A549 (cell line): ENCODE results near the gene RAB13.

Experiments
- BHLHE40 ChIP-seq: IDR thresholded peaks from 2 replicates; pipeline ENCODE4 v1.6.1; 2012; ENCODE audit warnings: low read depth, low read length, inconsistent platforms
- EP300 ChIP-seq, 2 experiments: fragments of >200 bp; sonication (Bioruptor Twin); formaldehyde crosslinking; IDR thresholded peaks; 2 replicates in 1 of 2; 3 replicates in 1 of 2; pipeline ENCODE4 v1.6.1; 2016 to 2017
- HDAC2 ChIP-seq: fragments of 200-600 bp; sonication (generic); IDR thresholded peaks from 2 replicates; pipeline ENCODE4 v1.6.1; 2016
- KDM1A ChIP-seq: fragments of 200-600 bp; sonication (generic); IDR thresholded peaks from 2 replicates; pipeline ENCODE4 v1.6.1; 2016; ENCODE audit warnings: low read depth, mild to moderate bottlenecking
- KDM5A ChIP-seq: fragments of 200-600 bp; sonication (generic); IDR thresholded peaks from 2 replicates; pipeline ENCODE4 v1.6.1; 2016; ENCODE audit warnings: antibody characterized with exemption, mild to moderate bottlenecking
- MAFK ChIP-seq: fragments of 450-650 bp; IDR thresholded peaks from 2 replicates; pipeline ENCODE4 v1.6.1; 2014; ENCODE audit not compliant: partially characterized antibody
- NR3C1 ChIP-seq: fragments of >200 bp; sonication (Bioruptor Twin); formaldehyde crosslinking; IDR thresholded peaks from 3 replicates; pipeline ENCODE4 v1.6.1; 2017
- POLR2A ChIP-seq: IDR thresholded peaks from 2 replicates; pipeline ENCODE4 v1.6.1; 2012; ENCODE audit warnings: mild to moderate bottlenecking, low read length
- RARB ChIP-seq: fragments of 250-450 bp; sonication (Bioruptor Pico); IDR thresholded peaks from 2 replicates; pipeline ENCODE4 v1.8.0; 2021; ENCODE audit warnings: mild to moderate bottlenecking, moderate library complexity
- RCOR1 ChIP-seq: fragments of 150-350 bp; IDR thresholded peaks from 2 replicates; pipeline ENCODE4 v1.6.1; 2014; ENCODE audit warnings: antibody characterized with exemption, low read length, low read depth
- RFX5 ChIP-seq: fragments of 450-650 bp; IDR thresholded peaks from 2 replicates; pipeline ENCODE4 v1.7.1; 2014; ENCODE audit warnings: antibody characterized with exemption, mild to moderate bottlenecking, moderate library complexity
- SREBF2 ChIP-seq: fragments of 450-650 bp; IDR thresholded peaks from 2 replicates; pipeline ENCODE4 v1.6.1; 2014; ENCODE audit warnings: mild to moderate bottlenecking, moderate library complexity
- TF ChIP-seq, protein P1 (sequence below): fragments of >200 bp; sonication (Bioruptor Twin); formaldehyde crosslinking; IDR thresholded peaks from 3 replicates; pipeline ENCODE4 v1.5.1; 2016
- TF ChIP-seq, protein P2 (sequence below): fragments of 200-600 bp; sonication (generic); IDR thresholded peaks from 2 replicates; pipeline ENCODE4 v1.6.1; 2016; ENCODE audit warnings: antibody characterized with exemption, mild to moderate bottlenecking, moderate library complexity

DNA sequence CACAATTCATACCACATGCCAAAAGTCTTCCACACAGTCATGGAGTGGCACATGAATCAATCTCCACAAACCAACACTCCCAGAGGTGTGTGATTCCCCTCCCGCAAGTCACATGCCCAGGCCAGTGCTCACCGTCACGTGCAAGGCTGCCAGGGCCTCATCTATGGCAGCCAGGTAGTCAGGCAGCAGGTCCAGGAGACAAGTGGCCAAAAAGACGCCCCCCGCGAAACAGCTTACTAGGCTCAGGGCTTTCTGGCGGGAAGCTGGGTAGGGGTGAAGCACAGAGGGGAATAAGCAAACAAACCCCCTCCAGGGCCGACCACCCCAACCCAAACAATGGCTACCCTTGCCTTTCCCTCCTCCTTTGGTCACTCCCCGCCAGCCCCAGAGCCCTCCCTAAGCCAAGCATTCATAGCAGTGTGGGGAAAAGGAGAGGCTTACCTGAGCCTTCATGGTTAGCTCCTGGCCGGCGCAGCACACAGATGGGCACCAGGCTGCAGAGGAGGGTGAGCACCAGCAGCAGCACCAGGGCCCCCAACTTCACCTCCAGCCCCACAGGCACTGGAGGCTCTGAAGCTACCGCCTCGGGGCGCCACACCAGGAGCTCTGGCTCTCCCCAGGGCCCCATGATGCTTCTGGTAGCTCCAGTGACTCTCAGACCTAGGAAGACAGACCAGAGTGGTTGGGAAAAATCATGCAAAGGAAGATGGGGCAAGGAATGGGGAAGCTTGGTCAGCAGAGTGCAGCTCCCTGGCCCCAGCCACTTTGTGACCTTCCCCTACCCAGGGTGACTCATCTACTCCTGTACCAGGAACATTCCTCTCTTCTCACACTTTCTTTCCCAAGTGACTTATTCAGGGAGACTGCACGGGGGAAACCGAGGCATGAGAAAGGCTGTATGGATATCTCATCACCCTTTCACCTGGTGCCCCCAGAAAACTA lies 23.8 kb downstream of the RAB13 start:
- no peak for TF ChIP-seq MAFK
- no peak for TF ChIP-seq RFX5
- TF ChIP-seq KDM5A, result no peak
- TF ChIP-seq NR3C1, result no peak
- TF ChIP-seq KDM1A, result no peak
- TF ChIP-seq, protein P1, sequence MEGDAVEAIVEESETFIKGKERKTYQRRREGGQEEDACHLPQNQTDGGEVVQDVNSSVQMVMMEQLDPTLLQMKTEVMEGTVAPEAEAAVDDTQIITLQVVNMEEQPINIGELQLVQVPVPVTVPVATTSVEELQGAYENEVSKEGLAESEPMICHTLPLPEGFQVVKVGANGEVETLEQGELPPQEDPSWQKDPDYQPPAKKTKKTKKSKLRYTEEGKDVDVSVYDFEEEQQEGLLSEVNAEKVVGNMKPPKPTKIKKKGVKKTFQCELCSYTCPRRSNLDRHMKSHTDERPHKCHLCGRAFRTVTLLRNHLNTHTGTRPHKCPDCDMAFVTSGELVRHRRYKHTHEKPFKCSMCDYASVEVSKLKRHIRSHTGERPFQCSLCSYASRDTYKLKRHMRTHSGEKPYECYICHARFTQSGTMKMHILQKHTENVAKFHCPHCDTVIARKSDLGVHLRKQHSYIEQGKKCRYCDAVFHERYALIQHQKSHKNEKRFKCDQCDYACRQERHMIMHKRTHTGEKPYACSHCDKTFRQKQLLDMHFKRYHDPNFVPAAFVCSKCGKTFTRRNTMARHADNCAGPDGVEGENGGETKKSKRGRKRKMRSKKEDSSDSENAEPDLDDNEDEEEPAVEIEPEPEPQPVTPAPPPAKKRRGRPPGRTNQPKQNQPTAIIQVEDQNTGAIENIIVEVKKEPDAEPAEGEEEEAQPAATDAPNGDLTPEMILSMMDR, result no peak
- TF ChIP-seq EP300 (IDR thresholded peaks at IDR 0.05), result no peak
- no peak for TF ChIP-seq RCOR1
- TF ChIP-seq, protein P2, sequence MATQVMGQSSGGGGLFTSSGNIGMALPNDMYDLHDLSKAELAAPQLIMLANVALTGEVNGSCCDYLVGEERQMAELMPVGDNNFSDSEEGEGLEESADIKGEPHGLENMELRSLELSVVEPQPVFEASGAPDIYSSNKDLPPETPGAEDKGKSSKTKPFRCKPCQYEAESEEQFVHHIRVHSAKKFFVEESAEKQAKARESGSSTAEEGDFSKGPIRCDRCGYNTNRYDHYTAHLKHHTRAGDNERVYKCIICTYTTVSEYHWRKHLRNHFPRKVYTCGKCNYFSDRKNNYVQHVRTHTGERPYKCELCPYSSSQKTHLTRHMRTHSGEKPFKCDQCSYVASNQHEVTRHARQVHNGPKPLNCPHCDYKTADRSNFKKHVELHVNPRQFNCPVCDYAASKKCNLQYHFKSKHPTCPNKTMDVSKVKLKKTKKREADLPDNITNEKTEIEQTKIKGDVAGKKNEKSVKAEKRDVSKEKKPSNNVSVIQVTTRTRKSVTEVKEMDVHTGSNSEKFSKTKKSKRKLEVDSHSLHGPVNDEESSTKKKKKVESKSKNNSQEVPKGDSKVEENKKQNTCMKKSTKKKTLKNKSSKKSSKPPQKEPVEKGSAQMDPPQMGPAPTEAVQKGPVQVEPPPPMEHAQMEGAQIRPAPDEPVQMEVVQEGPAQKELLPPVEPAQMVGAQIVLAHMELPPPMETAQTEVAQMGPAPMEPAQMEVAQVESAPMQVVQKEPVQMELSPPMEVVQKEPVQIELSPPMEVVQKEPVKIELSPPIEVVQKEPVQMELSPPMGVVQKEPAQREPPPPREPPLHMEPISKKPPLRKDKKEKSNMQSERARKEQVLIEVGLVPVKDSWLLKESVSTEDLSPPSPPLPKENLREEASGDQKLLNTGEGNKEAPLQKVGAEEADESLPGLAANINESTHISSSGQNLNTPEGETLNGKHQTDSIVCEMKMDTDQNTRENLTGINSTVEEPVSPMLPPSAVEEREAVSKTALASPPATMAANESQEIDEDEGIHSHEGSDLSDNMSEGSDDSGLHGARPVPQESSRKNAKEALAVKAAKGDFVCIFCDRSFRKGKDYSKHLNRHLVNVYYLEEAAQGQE, result no peak
- no peak for TF ChIP-seq BHLHE40
- no peak for TF ChIP-seq SREBF2
- TF ChIP-seq RARB (CRISPR knock-in tag), result no peak
- TF ChIP-seq POLR2A, result 0 out of 2 replicates have a peak, but pooled peaks have one; percentile 4
- no peak for TF ChIP-seq HDAC2
